ENCODE measurements around the gene BEST4.
"Not testable (repeated sequence)": the region's sequence is repeated elsewhere in the genome, so short reads cannot be mapped to it uniquely, and the experiment has no call there.

BEST4 gene

DNA sequence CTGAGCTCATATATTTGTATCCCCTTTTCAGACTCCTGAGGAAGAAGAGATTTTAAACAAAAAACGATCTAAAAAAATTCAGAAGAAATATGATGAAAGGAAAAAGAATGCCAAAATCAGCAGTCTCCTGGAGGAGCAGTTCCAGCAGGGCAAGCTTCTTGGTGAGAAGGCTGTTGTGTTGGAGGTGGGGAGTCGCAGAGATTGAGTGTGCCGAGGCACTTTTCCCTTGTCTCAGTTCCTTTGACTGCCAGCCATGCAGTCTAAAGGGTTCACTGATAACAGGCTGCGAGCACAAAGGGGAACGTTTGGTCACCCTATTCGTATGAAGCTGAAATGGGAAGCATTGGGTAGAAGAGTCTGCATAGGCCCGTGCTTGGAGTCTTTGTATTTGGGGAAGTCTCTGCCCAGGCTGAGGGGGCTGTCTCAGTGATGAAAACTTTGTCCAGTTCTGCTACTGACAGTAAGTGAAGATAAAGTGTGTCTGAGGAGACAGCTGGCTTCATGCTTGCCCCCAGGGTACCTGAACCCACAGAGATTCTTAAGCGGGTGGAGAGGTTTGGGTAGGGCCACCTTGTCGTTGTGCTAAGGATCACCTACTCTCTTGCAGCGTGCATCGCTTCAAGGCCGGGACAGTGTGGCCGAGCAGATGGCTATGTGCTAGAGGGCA, 9.9 kb downstream of the BEST4 start:
- DNase-seq (ENCODE audit: low spot score), result no peak

DNA sequence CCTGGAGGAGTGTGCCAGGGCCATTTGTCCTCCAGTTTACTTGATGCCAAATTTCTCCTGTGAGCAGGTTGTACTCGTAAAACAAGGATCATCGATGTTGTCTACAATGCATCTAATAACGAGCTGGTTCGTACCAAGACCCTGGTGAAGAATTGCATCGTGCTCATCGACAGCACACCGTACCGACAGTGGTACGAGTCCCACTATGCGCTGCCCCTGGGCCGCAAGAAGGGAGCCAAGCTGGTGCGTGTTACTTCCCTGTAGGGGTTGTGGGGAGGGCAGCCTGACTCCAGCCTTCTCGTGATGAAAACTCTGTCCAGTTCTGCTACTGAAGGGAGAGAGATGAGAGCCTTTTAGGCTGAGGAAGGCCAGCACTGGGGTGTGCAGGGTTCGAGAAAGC, 10.4 kb downstream of the BEST4 start:
- DNase-seq (ENCODE audit: low spot score), result no peak

DNA sequence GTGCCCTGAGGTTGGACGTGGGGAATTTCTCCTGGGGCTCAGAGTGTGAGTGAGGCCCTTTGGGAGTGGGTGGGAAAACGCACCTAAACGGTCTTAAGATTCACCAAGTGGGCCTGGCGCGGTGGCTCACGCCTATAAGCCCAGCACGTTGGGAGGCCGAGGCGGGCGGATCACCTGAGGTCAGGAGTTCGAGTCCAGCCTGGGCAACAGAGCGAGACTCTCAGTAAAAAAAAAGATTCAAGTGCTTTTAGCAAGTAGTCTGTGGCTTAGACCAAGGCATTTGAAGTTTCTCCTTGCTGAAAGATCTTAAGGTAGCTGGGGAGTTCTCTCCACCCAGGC, 11.3 kb downstream of the BEST4 start:
- no peak for DNase-seq (ENCODE audit: low spot score)

DNA sequence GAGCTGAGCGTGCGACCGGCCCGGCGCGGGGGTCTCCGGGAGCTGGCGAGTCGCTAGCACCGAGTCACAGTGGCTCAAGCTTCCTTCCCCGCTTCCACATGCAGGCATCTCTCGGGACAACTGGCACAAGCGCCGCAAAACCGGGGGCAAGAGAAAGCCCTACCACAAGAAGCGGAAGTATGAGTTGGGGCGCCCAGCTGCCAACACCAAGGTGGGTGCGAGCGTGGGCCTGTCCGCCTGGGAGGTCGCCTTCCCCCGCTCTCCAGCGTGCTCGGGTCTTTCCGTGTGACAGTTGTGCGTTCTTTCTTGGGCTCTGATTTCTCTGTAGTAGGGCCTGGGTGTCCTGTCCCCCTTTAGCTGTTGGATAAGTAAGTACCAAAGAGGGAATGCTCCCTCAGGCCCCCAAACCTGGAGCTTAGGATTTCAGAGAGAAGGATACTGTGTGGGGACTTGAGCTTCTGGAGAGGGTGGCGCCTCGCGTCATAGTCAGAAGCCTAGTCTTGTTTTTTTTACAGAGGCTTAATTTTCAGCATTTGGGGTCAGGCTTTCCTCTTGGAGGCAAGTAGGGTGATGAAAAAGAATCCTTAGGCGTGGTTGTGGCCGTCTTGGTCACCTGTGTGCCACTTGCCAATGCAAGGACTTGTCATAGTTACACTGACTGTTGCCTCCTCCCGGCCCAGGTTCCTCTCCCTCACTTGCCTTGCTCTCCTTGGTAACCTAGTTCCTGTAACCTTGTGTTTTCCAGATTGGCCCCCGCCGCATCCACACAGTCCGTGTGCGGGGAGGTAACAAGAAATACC, 11.8 kb downstream of the BEST4 start:
- DNase-seq (ENCODE audit: low spot score), result no peak

DNA sequence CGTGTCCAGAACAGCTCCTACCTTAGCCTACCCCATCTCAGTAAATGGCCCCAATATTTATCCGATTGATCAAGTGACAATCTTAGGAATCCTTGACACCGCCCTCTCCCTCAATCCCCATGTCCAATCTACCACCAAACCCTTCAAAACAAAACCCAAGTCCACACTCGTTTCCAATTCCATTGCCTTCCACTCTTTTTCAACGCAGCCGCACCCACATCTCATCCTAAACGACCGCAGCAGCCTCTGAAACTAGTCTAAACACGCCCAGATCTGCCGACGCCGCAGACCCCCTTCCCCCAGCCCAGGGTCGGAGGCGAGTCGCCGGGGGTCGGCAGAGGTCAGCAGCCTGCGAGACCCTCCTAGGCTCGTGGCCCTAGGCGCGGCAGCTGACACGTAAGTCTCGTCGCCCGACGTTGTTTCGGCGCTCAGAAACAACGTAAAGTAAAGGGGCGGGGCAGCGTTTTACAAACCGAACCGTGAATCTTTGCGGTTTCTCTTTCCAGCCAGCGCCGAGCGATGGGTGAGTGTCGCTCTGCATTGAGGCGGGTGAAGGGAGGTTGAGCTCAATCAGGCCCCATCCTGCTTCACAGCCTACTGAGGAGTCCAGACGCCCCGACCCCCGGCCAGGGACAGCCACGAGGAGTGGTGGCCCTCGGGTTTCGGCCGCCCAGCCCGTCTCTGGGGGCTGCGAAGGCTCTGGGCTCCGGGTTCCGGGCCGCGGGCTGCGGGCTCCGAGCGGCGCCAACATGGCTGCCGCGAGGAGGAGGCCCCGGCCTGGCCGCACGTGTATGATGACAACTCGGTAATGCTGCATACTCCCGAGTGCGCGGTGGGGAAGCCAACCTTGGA, 12.7 kb downstream of the BEST4 start, which contains the start of gene RPS8:
Gene RPS8, plus strand, starts transcription at position 463 of the 852 bp plus-strand sequence. Its CDS starts 57 bp downstream, at position 520.
- peak; percentile 89 for DNase-seq (ENCODE audit: low spot score)

DNA sequence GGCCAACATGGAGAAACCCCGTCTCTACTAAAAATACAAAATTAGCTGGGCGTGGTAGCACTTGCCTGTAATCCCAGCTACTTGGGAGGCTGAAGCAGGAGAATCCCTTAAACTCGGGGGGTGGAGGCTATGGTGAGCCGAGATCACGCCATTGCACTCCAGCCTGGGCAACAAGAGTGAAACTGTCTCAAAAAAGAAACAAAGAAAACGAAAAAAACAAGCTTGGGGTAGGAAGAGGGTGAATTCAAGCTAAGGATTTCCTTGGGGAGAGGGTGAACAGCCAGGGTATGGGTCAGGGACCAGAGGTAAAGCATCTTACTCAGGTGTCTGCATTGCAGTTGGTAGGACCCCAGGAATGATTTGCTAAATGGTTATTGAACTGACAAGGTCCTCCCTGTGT, 21.5 kb downstream of the BEST4 start:
- not testable (repeated sequence) for DNase-seq (ENCODE audit: low spot score)

DNA sequence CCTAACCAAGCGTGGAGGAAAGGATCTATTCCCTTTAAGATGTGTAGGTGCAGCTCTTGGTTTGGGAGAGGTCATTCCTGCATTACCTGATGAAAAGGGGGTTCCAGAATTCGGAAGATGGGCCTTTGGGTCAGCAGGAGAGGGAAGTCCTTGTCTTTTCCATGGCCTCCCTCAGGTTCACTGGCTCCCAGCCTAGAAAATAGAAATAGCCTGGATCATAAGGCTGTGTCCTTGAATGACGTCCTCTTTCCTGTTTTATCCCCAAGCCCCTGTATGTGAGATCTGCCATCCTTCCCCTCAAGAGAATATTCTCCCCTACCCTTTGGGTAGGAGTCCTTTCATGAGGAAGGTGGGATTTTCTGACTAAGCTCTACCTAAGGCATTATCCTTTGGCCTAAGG, 27.1 kb downstream of the BEST4 start:
- DNase-seq (ENCODE audit: low spot score), result no peak

DNA sequence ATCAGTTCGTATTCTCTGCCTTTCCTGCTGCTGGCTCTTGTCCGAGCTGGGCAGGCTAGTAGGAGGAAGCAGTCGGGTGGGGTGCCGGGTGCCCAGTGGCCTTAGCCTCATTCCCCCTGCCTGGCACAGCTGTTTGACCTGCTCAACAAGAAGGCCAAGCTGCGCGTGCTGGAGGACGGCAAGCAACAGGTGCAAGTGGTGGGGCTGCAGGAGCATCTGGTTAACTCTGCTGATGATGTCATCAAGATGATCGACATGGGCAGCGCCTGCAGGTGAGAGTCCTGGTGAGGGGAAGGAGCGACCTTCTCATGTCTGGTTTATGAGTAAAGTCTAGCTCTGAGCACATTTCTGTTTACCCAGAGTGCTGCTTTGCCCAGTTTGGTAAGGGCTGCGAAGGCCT, 28.9 kb downstream of the BEST4 start:
- DNase-seq (ENCODE audit: low spot score), result no peak

DNA sequence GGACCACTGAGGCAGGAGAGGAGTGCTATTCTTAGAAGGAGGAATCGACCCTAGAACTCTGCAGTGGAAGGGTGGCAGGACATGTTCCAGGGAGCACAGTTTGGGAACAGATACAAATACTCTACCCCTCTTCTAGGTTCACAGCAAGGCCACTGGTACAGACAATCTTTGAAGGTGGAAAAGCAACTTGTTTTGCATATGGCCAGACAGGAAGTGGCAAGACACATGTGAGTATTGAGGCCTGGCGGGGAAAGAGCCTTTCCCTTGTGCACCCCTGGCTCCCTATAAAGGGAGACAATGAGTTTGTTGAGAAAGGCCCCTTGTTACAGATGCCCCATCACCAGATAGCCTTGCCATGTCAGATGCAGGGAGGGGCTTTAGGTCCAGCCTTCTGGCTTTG, 30.6 kb downstream of the BEST4 start:
- no peak for DNase-seq (ENCODE audit: low spot score)

DNA sequence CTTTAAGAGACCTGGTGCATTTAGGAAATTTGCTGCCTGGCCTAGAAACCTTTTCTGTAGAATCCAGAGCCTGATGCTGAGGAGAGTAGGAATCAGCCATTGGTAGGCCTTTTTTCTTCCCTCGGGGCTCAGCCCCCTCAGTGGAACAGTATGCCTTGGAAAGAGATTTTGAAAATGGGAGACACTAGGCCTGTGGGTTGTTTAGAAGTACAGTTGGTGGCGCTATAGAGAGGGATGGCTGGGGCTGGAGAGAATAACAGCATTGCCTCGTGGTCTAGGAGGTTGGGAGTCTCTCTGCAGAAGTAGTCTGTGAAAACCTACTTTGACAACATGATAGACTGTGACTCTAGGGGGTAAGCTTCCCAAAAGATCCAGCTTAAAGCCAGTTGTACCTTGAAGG, 40.1 kb downstream of the BEST4 start:
- DNase-seq (ENCODE audit: low spot score), result no peak

DNA sequence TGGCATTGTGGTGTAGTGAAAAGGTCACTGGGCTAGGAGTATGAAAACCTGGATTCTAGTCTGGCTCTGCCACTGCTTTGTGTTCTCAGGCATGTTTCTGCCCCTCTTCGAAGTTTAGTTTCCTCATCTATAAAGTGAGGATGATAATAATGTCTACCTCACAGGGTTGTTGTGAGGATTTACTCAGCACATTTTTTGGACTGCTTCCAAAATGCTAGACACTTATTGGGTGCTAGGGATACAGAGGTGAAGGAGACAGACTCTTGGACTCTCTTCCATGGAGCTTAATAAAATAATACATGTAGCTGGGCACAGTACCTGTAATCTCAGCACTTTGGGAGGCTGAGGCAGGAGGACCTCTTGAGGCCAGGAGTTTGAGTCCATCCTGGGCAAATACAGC, 44.8 kb downstream of the BEST4 start:
- DNase-seq (ENCODE audit: low spot score), result no peak

DNA sequence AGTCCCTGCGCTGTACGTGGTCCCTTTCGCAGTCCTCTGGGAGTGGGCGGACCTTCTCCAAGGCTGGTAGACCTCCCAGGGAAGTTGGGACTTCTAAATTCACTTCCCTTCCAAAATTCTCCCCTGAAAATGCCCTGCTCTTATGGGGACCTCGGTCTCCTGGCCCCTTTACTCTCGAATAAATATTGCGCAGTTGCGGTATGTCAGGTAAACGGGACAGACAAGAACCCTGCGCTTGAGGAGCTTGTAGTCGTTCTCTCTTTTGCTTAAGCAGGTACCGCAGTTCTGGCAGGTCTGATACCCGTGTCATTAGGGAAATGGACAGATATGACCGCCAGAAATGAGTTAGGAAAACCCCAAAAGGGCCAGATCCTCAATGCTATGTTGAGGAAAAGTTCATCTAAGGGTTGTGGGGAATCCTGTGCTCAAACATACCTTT, 47.8 kb downstream of the BEST4 start:
- no peak for DNase-seq (ENCODE audit: low spot score)

DNA sequence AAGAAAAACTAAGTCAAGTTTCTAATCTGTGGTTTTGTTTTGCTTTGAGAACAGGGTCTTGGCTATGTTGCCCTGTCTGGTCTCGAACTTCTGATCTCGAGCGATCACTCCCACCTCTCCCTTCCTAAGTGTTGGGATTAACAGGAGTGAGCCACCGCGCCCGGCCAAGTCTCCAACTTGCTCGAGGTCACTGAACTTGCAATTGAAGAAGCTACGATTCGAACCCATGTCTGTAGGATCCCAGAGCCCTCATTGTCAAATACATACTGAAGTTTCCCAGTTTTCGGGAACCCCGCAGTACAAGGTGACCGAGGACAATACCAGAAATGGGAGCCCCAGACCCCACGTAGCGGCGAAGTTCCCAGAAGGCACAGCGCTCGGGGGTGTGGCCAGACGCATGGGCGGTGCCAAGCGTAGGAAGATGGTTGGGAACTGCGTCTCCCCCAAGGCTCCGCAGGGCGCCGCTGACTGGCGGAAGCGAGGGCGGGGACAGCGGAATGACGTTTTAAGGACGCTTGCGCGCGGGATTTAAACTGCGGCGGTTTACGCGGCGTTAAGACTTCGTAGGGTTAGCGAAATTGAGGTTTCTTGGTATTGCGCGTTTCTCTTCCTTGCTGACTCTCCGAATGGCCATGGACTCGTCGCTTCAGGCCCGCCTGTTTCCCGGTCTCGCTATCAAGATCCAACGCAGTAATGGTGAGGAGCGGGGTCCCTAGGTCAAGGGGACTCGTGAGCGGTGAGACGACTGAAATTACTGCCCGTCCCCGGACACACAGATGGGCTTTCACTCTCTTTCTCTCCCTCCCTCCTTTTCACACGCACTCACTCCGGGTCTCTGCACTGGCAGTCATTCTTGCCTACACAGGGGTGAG, 48.4 kb downstream of the BEST4 start, which contains the start of gene KIF2C:
Gene KIF2C, plus strand, starts transcription at position 531 of the 872 bp plus-strand sequence. Its CDS starts 96 bp downstream, at position 627.
- peak; percentile 97 for DNase-seq (ENCODE audit: low spot score)

DNA sequence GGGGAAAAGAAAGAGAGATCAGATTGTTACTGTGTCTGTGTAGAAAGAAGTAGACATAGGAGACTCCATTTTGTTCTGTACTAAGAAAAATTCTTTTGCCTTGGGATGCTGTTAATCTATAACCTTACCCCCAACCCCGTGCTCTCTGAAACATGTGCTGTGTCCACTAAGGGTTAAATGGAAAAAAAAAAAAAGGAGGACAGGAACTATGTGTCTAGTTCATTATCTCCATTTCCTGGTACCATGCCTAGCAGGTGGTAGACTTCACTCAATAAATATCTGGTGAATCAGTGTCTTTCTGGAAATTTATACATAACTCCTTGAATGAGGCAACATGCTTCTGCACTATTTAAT, 49.0 kb downstream of the BEST4 start:
- DNase-seq (ENCODE audit: low spot score), result not testable (repeated sequence)

DNA sequence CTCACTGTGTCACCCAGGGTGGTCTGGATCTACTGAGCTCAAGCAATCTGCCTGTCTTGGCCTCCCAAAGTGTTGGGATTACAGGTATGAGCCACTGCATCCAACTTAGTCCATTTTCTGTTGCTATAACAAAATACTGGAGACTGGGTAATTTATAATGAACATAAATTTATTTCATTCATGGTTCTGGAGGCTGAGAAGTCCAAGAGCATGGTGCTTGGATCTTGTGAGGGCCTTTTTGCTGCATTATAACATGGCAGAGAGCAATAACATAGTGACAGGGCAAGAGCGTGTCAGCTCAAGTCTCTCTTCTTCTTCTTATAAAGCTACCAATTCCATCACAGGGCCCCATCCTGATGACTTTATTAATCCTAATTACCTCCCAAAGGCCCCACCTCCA, 52.0 kb downstream of the BEST4 start:
- DNase-seq (ENCODE audit: low spot score), result no peak

DNA sequence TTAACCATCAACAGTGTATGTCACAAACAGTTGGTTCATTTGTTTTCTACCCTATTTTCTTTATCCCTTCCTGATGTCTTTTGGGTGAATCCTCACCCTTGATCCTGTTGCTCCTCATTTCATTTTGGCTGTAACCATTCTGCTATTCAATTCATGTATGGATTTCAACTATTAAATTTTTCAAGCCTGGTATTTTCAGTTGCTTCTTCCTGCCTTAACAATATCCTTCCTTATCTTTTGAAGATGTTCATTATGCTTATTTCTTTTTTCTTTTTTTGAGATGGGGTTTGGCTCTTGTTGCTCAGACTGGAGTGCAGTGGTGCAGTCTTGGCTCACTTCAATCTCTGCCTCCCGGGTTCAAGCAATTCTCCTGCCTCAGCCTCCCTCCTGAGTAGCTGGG, 54.2 kb downstream of the BEST4 start:
- no peak for DNase-seq (ENCODE audit: low spot score)
